Measurements from ENCODE around the gene EVC.

The EVC gene

GRCh38 chr4:5730436-5730835 lies 19.4 kb downstream of the EVC start:
- no peak overlapping the region for H3K27ac ChIP-seq (ENCODE audit: insufficient read depth, low read length, poor library complexity, severe bottlenecking)
- no peaks in the 10 kb centered on the region for H3K4me1 ChIP-seq (ENCODE audit: control insufficient read depth, insufficient read depth, low read length, poor library complexity, severe bottlenecking)
- H3K4me3 ChIP-seq (ENCODE audit: insufficient read depth, low read depth, low read length, poor library complexity, severe bottlenecking), result no peak overlapping the region
- no peak for DNase-seq
- H3K27me3 ChIP-seq (replicated peaks; ENCODE audit: control insufficient read depth, insufficient read depth, low read length, poor library complexity, severe bottlenecking), result no peaks in the 10 kb centered on the region
- no peaks in the 10 kb centered on the region for H3K36me3 ChIP-seq (ENCODE audit: control insufficient read depth, insufficient read depth, low read length)
- H3K9me3 ChIP-seq (ENCODE audit: control insufficient read depth, low read length), result no peaks in the 10 kb centered on the region

GRCh38 chr4:5730993-5731990 lies 20.3 kb downstream of the EVC start:
- Histone ChIP-seq H3K27me3 (replicated peaks; ENCODE audit: control insufficient read depth, insufficient read depth, low read length, poor library complexity, severe bottlenecking) (no peaks in the 10 kb centered on the region), H3K4me3 (ENCODE audit: insufficient read depth, low read depth, low read length, poor library complexity, severe bottlenecking) (no peak overlapping the region), H3K4me1 (ENCODE audit: control insufficient read depth, insufficient read depth, low read length, poor library complexity, severe bottlenecking) (no peaks in the 10 kb centered on the region), H3K9me3 (ENCODE audit: control insufficient read depth, low read length) (no peaks in the 10 kb centered on the region), H3K27ac (ENCODE audit: insufficient read depth, low read length, poor library complexity, severe bottlenecking) (no peak overlapping the region), H3K36me3 (ENCODE audit: control insufficient read depth, insufficient read depth, low read length) (no peaks in the 10 kb centered on the region)
- DNase-seq, result no peak

- no peak for DNase-seq
- H3K4me1 ChIP-seq (ENCODE audit: control insufficient read depth, insufficient read depth, low read length, poor library complexity, severe bottlenecking), result no peaks in the 10 kb centered on the region
- H3K36me3 ChIP-seq (ENCODE audit: control insufficient read depth, insufficient read depth, low read length), result no peaks in the 10 kb centered on the region
Measured at GRCh38 chr4:5732158-5732557, 21.2 kb downstream of the EVC start.

GRCh38 chr4:5734853-5735252 lies 23.9 kb downstream of the EVC start:
- Histone ChIP-seq H3K36me3 (ENCODE audit: control insufficient read depth, insufficient read depth, low read length) (no peaks in the 10 kb centered on the region), H3K27ac (ENCODE audit: insufficient read depth, low read length, poor library complexity, severe bottlenecking) (no peak overlapping the region), H3K9me3 (ENCODE audit: control insufficient read depth, low read length) (no peaks in the 10 kb centered on the region), H3K4me1 (ENCODE audit: control insufficient read depth, insufficient read depth, low read length, poor library complexity, severe bottlenecking) (no peaks in the 10 kb centered on the region), H3K27me3 (replicated peaks; ENCODE audit: control insufficient read depth, insufficient read depth, low read length, poor library complexity, severe bottlenecking) (no peaks in the 10 kb centered on the region), H3K4me3 (ENCODE audit: insufficient read depth, low read depth, low read length, poor library complexity, severe bottlenecking) (no peak overlapping the region)
- DNase-seq, result no peak

More at GRCh38 chr4:5732158-5732557, 21.2 kb downstream of the EVC start:
- Histone ChIP-seq H3K27me3 (replicated peaks; ENCODE audit: control insufficient read depth, insufficient read depth, low read length, poor library complexity, severe bottlenecking) (no peaks in the 10 kb centered on the region), H3K4me3 (ENCODE audit: insufficient read depth, low read depth, low read length, poor library complexity, severe bottlenecking) (no peak overlapping the region), H3K27ac (ENCODE audit: insufficient read depth, low read length, poor library complexity, severe bottlenecking) (no peak overlapping the region), H3K9me3 (ENCODE audit: control insufficient read depth, low read length) (no peaks in the 10 kb centered on the region)

GRCh38 chr4:5735463-5735862 lies 24.5 kb downstream of the EVC start:
- no peak overlapping the region for H3K4me3 ChIP-seq (ENCODE audit: insufficient read depth, low read depth, low read length, poor library complexity, severe bottlenecking)
- no peak overlapping the region for H3K27ac ChIP-seq (ENCODE audit: insufficient read depth, low read length, poor library complexity, severe bottlenecking)
- H3K36me3 ChIP-seq (ENCODE audit: control insufficient read depth, insufficient read depth, low read length), result no peaks in the 10 kb centered on the region
- H3K9me3 ChIP-seq (ENCODE audit: control insufficient read depth, low read length), result no peaks in the 10 kb centered on the region
- no peaks in the 10 kb centered on the region for H3K4me1 ChIP-seq (ENCODE audit: control insufficient read depth, insufficient read depth, low read length, poor library complexity, severe bottlenecking)
- no peaks in the 10 kb centered on the region for H3K27me3 ChIP-seq (replicated peaks; ENCODE audit: control insufficient read depth, insufficient read depth, low read length, poor library complexity, severe bottlenecking)
- DNase-seq, result no peak

GRCh38 chr4:5738061-5738460 lies 27.1 kb downstream of the EVC start:
- Histone ChIP-seq H3K4me1 (ENCODE audit: control insufficient read depth, insufficient read depth, low read length, poor library complexity, severe bottlenecking) (no peaks in the 10 kb centered on the region), H3K27ac (ENCODE audit: insufficient read depth, low read length, poor library complexity, severe bottlenecking) (no peak overlapping the region), H3K27me3 (replicated peaks; ENCODE audit: control insufficient read depth, insufficient read depth, low read length, poor library complexity, severe bottlenecking) (no peaks in the 10 kb centered on the region), H3K36me3 (ENCODE audit: control insufficient read depth, insufficient read depth, low read length) (no peaks in the 10 kb centered on the region), H3K4me3 (ENCODE audit: insufficient read depth, low read depth, low read length, poor library complexity, severe bottlenecking) (no peak overlapping the region), H3K9me3 (ENCODE audit: control insufficient read depth, low read length) (no peaks in the 10 kb centered on the region)
- DNase-seq, result no peak

GRCh38 chr4:5742388-5742787 lies 31.4 kb downstream of the EVC start:
- Histone ChIP-seq H3K4me1 (ENCODE audit: control insufficient read depth, insufficient read depth, low read length, poor library complexity, severe bottlenecking) (no peaks in the 10 kb centered on the region), H3K27ac (ENCODE audit: insufficient read depth, low read length, poor library complexity, severe bottlenecking) (no peak overlapping the region), H3K27me3 (replicated peaks; ENCODE audit: control insufficient read depth, insufficient read depth, low read length, poor library complexity, severe bottlenecking) (no peaks in the 10 kb centered on the region), H3K36me3 (ENCODE audit: control insufficient read depth, insufficient read depth, low read length) (no peaks in the 10 kb centered on the region), H3K9me3 (ENCODE audit: control insufficient read depth, low read length) (no peaks in the 10 kb centered on the region), H3K4me3 (ENCODE audit: insufficient read depth, low read depth, low read length, poor library complexity, severe bottlenecking) (no peak overlapping the region)
- DNase-seq, result no peak

GRCh38 chr4:5742968-5743367 lies 32.0 kb downstream of the EVC start:
- H3K27me3 ChIP-seq (replicated peaks; ENCODE audit: control insufficient read depth, insufficient read depth, low read length, poor library complexity, severe bottlenecking), result no peaks in the 10 kb centered on the region
- no peaks in the 10 kb centered on the region for H3K9me3 ChIP-seq (ENCODE audit: control insufficient read depth, low read length)
- H3K36me3 ChIP-seq (ENCODE audit: control insufficient read depth, insufficient read depth, low read length), result no peaks in the 10 kb centered on the region
- no peak for DNase-seq
- no peak overlapping the region for H3K4me3 ChIP-seq (ENCODE audit: insufficient read depth, low read depth, low read length, poor library complexity, severe bottlenecking)
- H3K4me1 ChIP-seq (ENCODE audit: control insufficient read depth, insufficient read depth, low read length, poor library complexity, severe bottlenecking), result no peaks in the 10 kb centered on the region
- no peak overlapping the region for H3K27ac ChIP-seq (ENCODE audit: insufficient read depth, low read length, poor library complexity, severe bottlenecking)

GRCh38 chr4:5746250-5746649 lies 35.2 kb downstream of the EVC start:
- Histone ChIP-seq H3K36me3 (ENCODE audit: control insufficient read depth, insufficient read depth, low read length) (no peaks in the 10 kb centered on the region), H3K4me1 (ENCODE audit: control insufficient read depth, insufficient read depth, low read length, poor library complexity, severe bottlenecking) (no peaks in the 10 kb centered on the region), H3K27me3 (replicated peaks; ENCODE audit: control insufficient read depth, insufficient read depth, low read length, poor library complexity, severe bottlenecking) (no peaks in the 10 kb centered on the region), H3K27ac (ENCODE audit: insufficient read depth, low read length, poor library complexity, severe bottlenecking) (no peak overlapping the region), H3K4me3 (ENCODE audit: insufficient read depth, low read depth, low read length, poor library complexity, severe bottlenecking) (no peak overlapping the region), H3K9me3 (ENCODE audit: control insufficient read depth, low read length) (no peaks in the 10 kb centered on the region)
- no peak for DNase-seq

GRCh38 chr4:5746829-5747737 lies 36.1 kb downstream of the EVC start:
- Histone ChIP-seq H3K36me3 (ENCODE audit: control insufficient read depth, insufficient read depth, low read length) (no peaks in the 10 kb centered on the region), H3K27me3 (replicated peaks; ENCODE audit: control insufficient read depth, insufficient read depth, low read length, poor library complexity, severe bottlenecking) (no peaks in the 10 kb centered on the region), H3K9me3 (ENCODE audit: control insufficient read depth, low read length) (no peaks in the 10 kb centered on the region), H3K27ac (ENCODE audit: insufficient read depth, low read length, poor library complexity, severe bottlenecking) (no peak overlapping the region), H3K4me1 (ENCODE audit: control insufficient read depth, insufficient read depth, low read length, poor library complexity, severe bottlenecking) (no peaks in the 10 kb centered on the region), H3K4me3 (ENCODE audit: insufficient read depth, low read depth, low read length, poor library complexity, severe bottlenecking) (no peak overlapping the region)
- no peak for DNase-seq

Data from effector memory CD4-positive, alpha-beta T cell (primary cell).